Loucy (cell line): Measurements from ENCODE around the gene COL26A1.
A peak's percentile ranks its signal among the peaks of the same experiment; 100 is the strongest.

ENCODE experiments used
- H2AFZ ChIP-seq: fragments of 200-600 bp; sonication (generic); 2 replicates; pipeline ENCODE4 v1.6.0; 2016; ENCODE audit warnings: antibody characterized with exemption, mild to moderate bottlenecking, low read length, moderate library complexity
- H3F3A ChIP-seq: fragments of 200-600 bp; 2 replicates; pipeline ENCODE4 v1.6.0; 2016; ENCODE audit warnings: antibody characterized with exemption, low read depth, mild to moderate bottlenecking
- H3K27me3 ChIP-seq: fragments of 200-600 bp; sonication (generic); 2 replicates; pipeline ENCODE4 v1.6.1; 2014; ENCODE audit warnings: low read length, mild to moderate bottlenecking; ENCODE audit not compliant: insufficient read depth, poor library complexity, severe bottlenecking
- H3K36me3 ChIP-seq: fragments of 200-600 bp; sonication (generic); 2 replicates; pipeline ENCODE4 v1.6.1; 2016; ENCODE audit warnings: low read length; ENCODE audit not compliant: insufficient read depth
- H3K4me1 ChIP-seq: fragments of 200-600 bp; sonication (generic); 2 replicates; pipeline ENCODE4 v1.5.1; 2014; ENCODE audit warnings: low read length, mild to moderate bottlenecking; ENCODE audit not compliant: insufficient read depth, poor library complexity, severe bottlenecking
- H3K4me2 ChIP-seq: fragments of 200-600 bp; sonication (generic); 2 replicates; pipeline ENCODE4 v1.6.0; 2014; ENCODE audit warnings: antibody characterized with exemption, low read length, low read depth, mild to moderate bottlenecking; ENCODE audit not compliant: poor library complexity, severe bottlenecking
- H3K4me3 ChIP-seq: fragments of 200-600 bp; sonication (generic); 2 replicates; pipeline ENCODE4 v1.5.1; 2014; ENCODE audit warnings: low read length, mild to moderate bottlenecking, mixed read lengths; ENCODE audit not compliant: poor library complexity, severe bottlenecking
- H3K79me2 ChIP-seq: fragments of 200-600 bp; sonication (generic); 2 replicates; pipeline ENCODE4 v1.6.1; 2014; ENCODE audit warnings: low read length; ENCODE audit not compliant: insufficient read depth
- H3K9ac ChIP-seq: fragments of 200-600 bp; sonication (generic); 2 replicates; pipeline ENCODE4 v1.6.0; 2014; ENCODE audit warnings: mild to moderate bottlenecking, low read depth, low read length, moderate library complexity; ENCODE audit not compliant: poor library complexity, severe bottlenecking
- H3K9me2 ChIP-seq: fragments of 200-600 bp; sonication (generic); replicated peaks from 2 replicates; pipeline ENCODE4 v1.6.1; 2016; ENCODE audit warnings: low read depth, low read length, mixed read lengths
- H3K9me3 ChIP-seq: fragments of 200-600 bp; sonication (generic); 2 replicates; pipeline ENCODE4 v1.6.1; 2014; ENCODE audit warnings: mild to moderate bottlenecking, antibody characterized with exemption, low read length, low read depth; ENCODE audit not compliant: insufficient read depth
- H4K20me1 ChIP-seq: fragments of 200-600 bp; sonication (generic); 2 replicates; pipeline ENCODE4 v1.6.0; 2014; ENCODE audit warnings: antibody characterized with exemption, low read length, mild to moderate bottlenecking; ENCODE audit not compliant: insufficient read depth, poor library complexity, severe bottlenecking
- CTCF ChIP-seq: fragments of 200-600 bp; sonication (generic); conservative IDR thresholded peaks from 2 replicates; pipeline ENCODE4 v1.5.1; 2014; ENCODE audit warnings: mild to moderate bottlenecking, antibody characterized with exemption, low read length
- EZH2phosphoT487 ChIP-seq: fragments of 200-600 bp; IDR thresholded peaks from 2 replicates; pipeline ENCODE4 v1.6.1; 2018; ENCODE audit warnings: antibody characterized with exemption, mild to moderate bottlenecking, moderate library complexity, borderline replicate concordance

The COL26A1 gene

GRCh38 chr7:101586906-101587677, 224.4 kb downstream of the COL26A1 start:
- H2AFZ ChIP-seq: 0 out of 2 replicates have a peak overlapping the region, but pooled peaks have one; percentile 3

GRCh38 chr7:101588131-101588935, 225.7 kb downstream of the COL26A1 start:
- no peaks in the 10 kb centered on the region for H3F3A ChIP-seq
- no peaks in the 10 kb centered on the region for H3K9me3 ChIP-seq
- H3K4me2 ChIP-seq: no peak overlapping the region
- H4K20me1 ChIP-seq: no peaks in the 10 kb centered on the region
- H2AFZ ChIP-seq: no peak overlapping the region
- H3K79me2 ChIP-seq: no peaks in the 10 kb centered on the region
- no peak overlapping the region for H3K4me3 ChIP-seq
- no peaks in the 10 kb centered on the region for H3K4me1 ChIP-seq
- H3K36me3 ChIP-seq: no peaks in the 10 kb centered on the region
- H3K9ac ChIP-seq: no peak overlapping the region
- TF ChIP-seq CTCF (no peak), EZH2phosphoT487 (no peak)
- H3K9me2 ChIP-seq: no peaks in the 10 kb centered on the region
- H3K27me3 ChIP-seq: no peaks in the 10 kb centered on the region

More at GRCh38 chr7:101586906-101587677, 224.4 kb downstream of the COL26A1 start:
- no peak for TF ChIP-seq EZH2phosphoT487
- no peak for TF ChIP-seq CTCF
- no peaks in the 10 kb centered on the region for H3K4me1 ChIP-seq
- no peak overlapping the region for H3K4me3 ChIP-seq
- no peak overlapping the region for H3K4me2 ChIP-seq
- H3K9me3 ChIP-seq: no peaks in the 10 kb centered on the region
- no peaks in the 10 kb centered on the region for H3K36me3 ChIP-seq
- H3K27me3 ChIP-seq: no peaks in the 10 kb centered on the region
- H4K20me1 ChIP-seq: no peaks in the 10 kb centered on the region
- H3K9ac ChIP-seq: no peak overlapping the region
- no peaks in the 10 kb centered on the region for H3K79me2 ChIP-seq
- H3K9me2 ChIP-seq: no peaks in the 10 kb centered on the region
- no peaks in the 10 kb centered on the region for H3F3A ChIP-seq

GRCh38 chr7:101589052-101589451, 226.4 kb downstream of the COL26A1 start:
- no peaks in the 10 kb centered on the region for H3F3A ChIP-seq
- H3K27me3 ChIP-seq: no peaks in the 10 kb centered on the region
- no peaks in the 10 kb centered on the region for H3K9me2 ChIP-seq
- TF ChIP-seq EZH2phosphoT487 (no peak), CTCF (no peak)
- H4K20me1 ChIP-seq: no peaks in the 10 kb centered on the region
- H3K9ac ChIP-seq: no peak overlapping the region
- H3K4me2 ChIP-seq: no peak overlapping the region
- no peak overlapping the region for H3K4me3 ChIP-seq
- no peaks in the 10 kb centered on the region for H3K79me2 ChIP-seq
- no peaks in the 10 kb centered on the region for H3K36me3 ChIP-seq
- no peaks in the 10 kb centered on the region for H3K4me1 ChIP-seq
- H2AFZ ChIP-seq: no peak overlapping the region
- H3K9me3 ChIP-seq: no peaks in the 10 kb centered on the region
